Measurements from ENCODE around the gene GALNT2.

DNA sequence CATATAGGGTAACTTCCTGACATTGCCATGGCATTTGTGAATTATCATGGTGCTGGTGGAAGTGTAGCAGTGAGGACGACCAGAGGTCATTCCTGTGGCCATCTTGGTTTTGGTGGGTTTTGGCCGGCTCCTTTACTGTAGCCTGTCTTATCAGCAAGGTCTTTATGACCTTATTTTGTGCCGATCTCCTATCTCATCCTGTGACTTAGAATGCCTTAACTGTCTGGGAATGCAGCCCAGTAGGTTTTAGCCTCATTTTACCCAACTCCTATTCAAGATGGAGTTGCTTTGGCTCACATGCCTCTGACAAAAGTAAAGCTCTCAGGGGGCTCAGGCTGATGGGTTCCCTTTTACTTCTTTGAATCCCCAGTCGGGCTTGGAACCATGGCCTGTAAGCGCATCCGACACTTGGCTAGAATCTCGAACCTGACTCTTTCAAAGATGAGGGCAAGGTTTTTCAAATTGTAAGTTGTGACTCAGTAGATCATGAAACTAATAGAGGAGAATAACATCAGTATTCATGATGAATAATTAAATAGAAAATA is 85.0 kb downstream of the GALNT2 start:
- TF ChIP-seq POLR2A (IDR thresholded peaks at IDR 0.05; ENCODE audit: low read depth, low read length) = no peak
- TF ChIP-seq CHD4 (IDR thresholded peaks at IDR 0.05) = no peak
- no peak for TF ChIP-seq CTCF (IDR thresholded peaks at IDR 0.05 in 2 of 3, conservative IDR thresholded peaks at IDR 0.05 in 1 of 3; ENCODE audit: control insufficient read depth in 2 of 3, extremely low read depth in 1 of 3, insufficient read depth in 1 of 3, low read depth in 3 of 3, low read length in 3 of 3)
- TF ChIP-seq CREB1 (IDR thresholded peaks at IDR 0.05; ENCODE audit: low read depth) = no peak
- no peak for TF ChIP-seq ATF3 (IDR thresholded peaks at IDR 0.05; ENCODE audit: borderline replicate concordance, extremely low read depth, low read depth, low read length)
- TF ChIP-seq MYB (IDR thresholded peaks at IDR 0.05; ENCODE audit: borderline replicate concordance, low read depth, low read length) = no peak
- TF ChIP-seq HDAC2 (IDR thresholded peaks at IDR 0.05) = no peak
- no peak for TF ChIP-seq SP1 (IDR thresholded peaks at IDR 0.05; ENCODE audit: low read depth, low read length)
- no peak for TF ChIP-seq POLR2AphosphoS5 (IDR thresholded peaks at IDR 0.05; ENCODE audit: low read length)
- TF ChIP-seq JUNB (IDR thresholded peaks at IDR 0.05) = no peak
- no peak for TF ChIP-seq NR2C2 (IDR thresholded peaks at IDR 0.05; ENCODE audit: borderline replicate concordance, control insufficient read depth, insufficient read length, low read depth)
- TF ChIP-seq YBX1 (IDR thresholded peaks at IDR 0.05) = no peak
- no peak for TF ChIP-seq PBX3 (IDR thresholded peaks at IDR 0.05; ENCODE audit: insufficient replicate concordance, low read depth, low read length)
- TF ChIP-seq ZNF24 (IDR thresholded peaks at IDR 0.05) = no peak
